Measurements from ENCODE around the gene GRIN2B.

The GRIN2B gene

GRCh38 chr12:13945236-13945635 is 36.2 kb downstream of the GRIN2B start:
- TF ChIP-seq POLR2A (IDR thresholded peaks at IDR 0.05; ENCODE audit: low read length) (no peak), GATA1 (IDR thresholded peaks at IDR 0.05; ENCODE audit: low read depth, low read length) (no peak)
- no peak for DNase-seq

GRCh38 chr12:13942826-13943225 is 38.6 kb downstream of the GRIN2B start:
- TF ChIP-seq GATA1 (IDR thresholded peaks at IDR 0.05; ENCODE audit: low read depth, low read length) (no peak), POLR2A (IDR thresholded peaks at IDR 0.05; ENCODE audit: low read length) (no peak)
- DNase-seq = no peak

GRCh38 chr12:13941258-13942249 is 39.8 kb downstream of the GRIN2B start:
- peak; percentile 14 to 37 for DNase-seq
- TF ChIP-seq GATA1 (IDR thresholded peaks at IDR 0.05; ENCODE audit: low read depth, low read length) (no peak), POLR2A (IDR thresholded peaks at IDR 0.05; ENCODE audit: low read length) (no peak)

DNA sequence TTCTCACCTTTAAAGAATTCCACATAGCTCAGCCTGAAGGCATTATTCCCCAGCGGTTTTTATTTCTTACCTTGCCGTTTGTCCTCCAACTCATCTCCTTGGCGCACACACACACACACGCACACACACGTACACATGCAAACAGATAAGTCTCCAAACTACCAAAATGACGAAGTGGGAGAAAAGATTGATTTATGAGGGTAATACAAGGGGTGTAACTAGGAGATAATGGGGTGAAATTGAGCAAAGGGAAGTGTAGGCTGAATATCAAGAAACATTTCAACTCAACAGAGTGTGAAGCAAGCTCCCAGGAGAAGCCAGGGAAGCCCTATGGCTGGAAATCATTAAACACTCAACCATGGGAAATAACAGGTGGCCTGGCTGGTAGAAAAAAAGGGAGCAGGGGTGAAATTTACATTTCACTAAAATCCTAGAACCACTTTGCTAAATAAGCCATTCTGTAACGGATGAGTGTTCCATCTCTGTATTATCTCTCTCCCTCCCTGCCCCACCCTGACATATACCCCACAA is 41.0 kb downstream of the GRIN2B start:
- DNase-seq = no peak

GRCh38 chr12:13937735-13938134 is 43.7 kb downstream of the GRIN2B start:
- no peak for TF ChIP-seq GATA1 (IDR thresholded peaks at IDR 0.05; ENCODE audit: low read depth, low read length)
- TF ChIP-seq POLR2A (IDR thresholded peaks at IDR 0.05; ENCODE audit: low read length) = no peak
- no peak for DNase-seq

More for the DNA sequence above, 41.0 kb downstream of the GRIN2B start:
- TF ChIP-seq POLR2A (IDR thresholded peaks at IDR 0.05; ENCODE audit: low read length) (no peak), GATA1 (IDR thresholded peaks at IDR 0.05; ENCODE audit: low read depth, low read length) (no peak)

GRCh38 chr12:13935169-13935568 is 46.2 kb downstream of the GRIN2B start:
- TF ChIP-seq POLR2A (IDR thresholded peaks at IDR 0.05; ENCODE audit: low read length) = no peak
- TF ChIP-seq GATA1 (IDR thresholded peaks at IDR 0.05; ENCODE audit: low read depth, low read length) = no peak
- no peak for DNase-seq

All from erythroblast (primary cell).